T47D (cell line): ENCODE data around the gene CMC4.

Source experiments
- DNase-seq, 2 experiments: peaks; one replicate each; pipeline versions ENCODE4 v3.0.0 to v3.0.0-alpha.2; 2011 to 2012; ENCODE audit warnings: low read depth in 1 of 2, low spot score in 1 of 2
- JUND ChIP-seq: IDR thresholded peaks from 2 replicates; pipeline ENCODE4 v1.6.1; 2012; ENCODE audit warnings: low read depth
- in situ Hi-C: cut with HindIII; loops from 2 replicates; pipeline ENCODE4 v1.10.0; 2016; ENCODE audit warnings: low sequenced_read_pairs, low pct_unique_long_range_greater_than_20kb

The CMC4 gene

GRCh38 chrX:155046811-155047528 is 24.0 kb downstream of the CMC4 start:
- no peak for DNase-seq
- in situ Hi-C loops = no loop called here
- TF ChIP-seq JUND = no peak

GRCh38 chrX:155046129-155046810 is 24.7 kb downstream of the CMC4 start:
- no peak for TF ChIP-seq JUND
- no peak for DNase-seq
- in situ Hi-C loops = no loop called here

DNA sequence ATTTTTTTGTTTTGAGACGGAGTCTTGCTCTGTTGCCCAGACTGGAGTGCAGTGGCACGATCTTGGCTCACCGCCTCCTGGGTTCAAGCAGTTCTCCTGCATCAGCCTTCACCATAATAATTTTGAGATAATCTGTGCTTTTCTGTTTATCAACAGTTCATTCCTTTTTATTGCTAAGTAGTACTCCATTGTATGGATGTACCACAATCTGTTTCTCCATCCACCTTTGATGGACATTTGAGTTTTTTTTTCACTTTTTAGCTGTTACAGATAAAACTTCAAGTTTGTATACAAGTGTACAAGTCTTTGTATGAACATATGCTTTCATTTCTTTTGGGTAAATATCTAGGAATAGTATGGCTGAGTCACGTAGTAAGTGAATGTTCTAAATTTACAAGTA is 35.2 kb downstream of the CMC4 start:
- in situ Hi-C loops = no loop called here
- no peak for DNase-seq
- TF ChIP-seq JUND = no peak

DNA sequence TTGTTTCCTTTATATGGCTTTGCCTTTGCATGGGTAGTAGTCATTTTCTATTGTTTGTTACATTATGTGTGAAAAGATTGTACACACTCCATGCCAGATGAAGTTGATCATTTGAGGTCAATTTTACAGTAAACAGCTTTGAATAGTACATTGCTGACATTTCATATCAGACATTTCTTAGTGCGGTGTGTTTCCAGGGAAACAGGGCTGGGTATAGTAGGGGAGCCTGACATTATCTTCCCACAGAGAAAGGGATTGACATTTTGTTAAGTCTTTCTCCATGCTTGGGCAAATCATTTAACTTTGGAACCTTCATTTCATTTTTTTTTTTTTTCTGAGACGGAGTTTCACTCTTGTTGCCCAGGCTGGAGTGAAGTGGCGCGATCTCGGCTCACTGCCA is 39.3 kb downstream of the CMC4 start:
- in situ Hi-C loops = no loop called here
- TF ChIP-seq JUND = no peak
- DNase-seq = no peak

- DNase-seq = no peak
- TF ChIP-seq JUND = no peak
- in situ Hi-C loops = no loop called here
Measured at GRCh38 chrX:155028877-155029291, 42.1 kb downstream of the CMC4 start.

DNA sequence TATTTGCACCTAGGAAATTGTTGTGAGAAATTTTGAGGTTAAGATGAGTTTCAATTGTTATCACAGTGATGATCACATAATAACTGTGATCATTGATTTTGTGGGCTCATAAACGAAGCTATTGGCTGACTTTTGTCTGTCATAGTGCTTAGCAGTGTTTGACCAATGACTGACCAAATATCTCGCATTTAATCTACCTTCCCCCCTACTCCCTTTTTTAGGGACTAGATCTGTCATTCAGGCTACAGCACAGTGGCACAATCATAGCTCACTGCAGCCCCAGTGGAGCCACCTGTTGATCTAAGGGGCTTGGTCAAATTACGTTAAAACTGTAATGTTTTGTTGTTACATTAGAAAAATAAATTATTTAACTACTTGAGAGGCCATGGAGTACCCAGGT is 42.8 kb downstream of the CMC4 start:
- in situ Hi-C loops = no loop called here

DNA sequence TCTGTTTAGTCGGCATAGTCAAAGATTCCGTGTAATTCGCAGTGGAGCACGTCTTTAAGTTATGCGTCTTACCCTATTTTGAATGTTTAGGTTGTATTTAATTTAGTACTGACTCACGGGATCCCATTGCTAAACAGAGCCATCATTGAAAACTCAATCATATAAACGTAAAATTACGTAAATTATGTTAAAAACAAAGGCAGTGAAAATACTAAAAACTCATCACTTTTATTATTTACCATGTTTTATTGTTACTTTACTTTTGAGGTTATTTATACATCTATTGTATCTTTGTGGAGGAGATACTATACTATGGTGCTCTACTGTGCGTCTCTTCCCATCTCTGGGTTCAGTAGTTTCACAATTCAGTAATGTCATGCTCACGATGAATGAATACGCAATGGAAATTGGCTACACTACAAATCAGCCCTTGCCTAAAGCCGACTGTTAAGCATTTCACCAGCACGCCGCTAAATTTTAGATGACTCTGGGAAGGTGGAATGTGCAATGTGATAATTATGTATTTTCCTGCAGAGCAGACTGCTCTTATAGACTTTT is 43.3 kb downstream of the CMC4 start:
- no peak for TF ChIP-seq JUND
- DNase-seq = peak in 1 of 2 experiments; percentile 12
- in situ Hi-C loops = no loop called here

More for the DNA sequence above, 42.8 kb downstream of the CMC4 start:
- TF ChIP-seq JUND = no peak
- no peak for DNase-seq

DNA sequence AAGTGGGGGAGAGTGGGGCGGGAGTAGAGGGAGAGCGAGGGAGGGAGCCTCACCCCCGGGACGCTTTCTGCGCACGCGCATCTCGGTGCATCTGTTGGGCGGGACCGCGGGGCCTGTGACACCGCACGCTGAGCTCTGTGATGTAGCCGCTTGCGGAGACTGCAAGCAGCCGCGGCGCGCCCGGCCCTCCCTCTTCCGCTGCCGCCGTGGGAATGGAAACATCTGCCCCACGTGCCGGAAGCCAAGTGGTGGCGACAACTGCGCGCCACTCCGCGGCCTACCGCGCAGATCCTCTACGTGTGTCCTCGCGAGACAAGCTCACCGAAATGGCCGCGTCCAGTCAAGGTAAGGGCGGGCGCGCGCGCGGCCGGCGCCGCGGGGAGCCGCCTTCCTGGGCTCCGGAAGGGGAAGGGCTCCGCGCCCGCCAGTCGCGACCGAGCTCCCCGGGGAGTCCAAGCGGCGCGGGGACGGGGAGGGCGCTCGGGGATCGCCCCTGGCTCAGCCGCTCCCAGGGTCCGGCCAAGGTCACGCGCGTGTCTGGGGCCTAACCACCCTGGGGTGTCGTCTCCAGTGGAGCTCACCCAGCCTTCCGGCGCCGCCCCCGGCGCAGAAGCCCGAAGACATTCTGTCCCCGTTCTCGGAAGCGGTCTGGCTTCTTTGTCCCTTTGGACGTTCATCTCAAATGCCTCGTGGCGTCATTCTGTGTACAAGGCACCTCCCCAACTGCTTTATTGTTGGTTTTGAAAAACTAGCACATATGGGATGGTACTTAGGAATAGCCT is 44.0 kb downstream of the CMC4 start, which contains the start of gene FUNDC2:
FUNDC2 (plus strand) TSS at position 118 of the 782 bp plus-strand sequence; CDS start at position 213, 95 bp downstream.
- in situ Hi-C loops = no loop called here
- DNase-seq = peak; percentile 13 to 95
- TF ChIP-seq JUND = no peak

GRCh38 chrX:155026420-155026726 is 44.6 kb downstream of the CMC4 start:
- in situ Hi-C loops = no loop called here
- peak; percentile 27; the same call in 1 of the 2 replicates for TF ChIP-seq JUND
- DNase-seq = no peak

- in situ Hi-C loops = no loop called here
- no peak for TF ChIP-seq JUND
- no peak for DNase-seq
Measured at GRCh38 chrX:155023907-155024833, 46.8 kb downstream of the CMC4 start.

DNA sequence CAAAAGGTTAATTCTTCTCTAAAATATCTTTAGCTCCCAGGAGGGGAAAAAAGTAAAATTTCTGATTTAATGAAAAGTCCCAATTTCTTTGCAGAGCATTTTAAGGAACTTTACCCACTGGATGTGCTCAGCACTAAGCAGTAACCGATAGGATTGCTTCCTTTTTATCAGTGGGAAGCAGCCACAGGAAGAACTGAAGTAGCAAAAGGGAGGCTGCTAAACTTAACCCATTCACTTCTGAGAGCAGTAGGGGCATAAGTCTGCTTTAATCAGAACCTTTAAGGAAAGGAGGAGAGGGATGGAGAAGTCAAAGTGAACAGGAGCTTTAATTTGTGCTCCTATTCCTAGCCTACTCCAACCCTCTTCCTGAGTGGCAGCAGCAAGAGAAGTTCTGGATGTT is 48.4 kb downstream of the CMC4 start, which contains the start of gene F8:
F8 (minus strand) TSS at position 139 of the 400 bp plus-strand sequence. CDS start 171 bp downstream, outside the sequence.
- no peak for DNase-seq
- in situ Hi-C loops = no loop called here
- TF ChIP-seq JUND = no peak
